ENCODE results near the gene ZCCHC14. TPM values are rescaled to one million over a fixed set of nuclear protein-coding genes. Genes with fewer than 3 reads are reported as not detected.
"Not testable (repeated sequence)": the region's sequence is repeated elsewhere in the genome, so short reads cannot be mapped to it uniquely, and the experiment has no call there.

The ZCCHC14 gene
- total RNA-seq, 2 experiments from 2014 or later = 12.4 to 13.9 TPM

DNA sequence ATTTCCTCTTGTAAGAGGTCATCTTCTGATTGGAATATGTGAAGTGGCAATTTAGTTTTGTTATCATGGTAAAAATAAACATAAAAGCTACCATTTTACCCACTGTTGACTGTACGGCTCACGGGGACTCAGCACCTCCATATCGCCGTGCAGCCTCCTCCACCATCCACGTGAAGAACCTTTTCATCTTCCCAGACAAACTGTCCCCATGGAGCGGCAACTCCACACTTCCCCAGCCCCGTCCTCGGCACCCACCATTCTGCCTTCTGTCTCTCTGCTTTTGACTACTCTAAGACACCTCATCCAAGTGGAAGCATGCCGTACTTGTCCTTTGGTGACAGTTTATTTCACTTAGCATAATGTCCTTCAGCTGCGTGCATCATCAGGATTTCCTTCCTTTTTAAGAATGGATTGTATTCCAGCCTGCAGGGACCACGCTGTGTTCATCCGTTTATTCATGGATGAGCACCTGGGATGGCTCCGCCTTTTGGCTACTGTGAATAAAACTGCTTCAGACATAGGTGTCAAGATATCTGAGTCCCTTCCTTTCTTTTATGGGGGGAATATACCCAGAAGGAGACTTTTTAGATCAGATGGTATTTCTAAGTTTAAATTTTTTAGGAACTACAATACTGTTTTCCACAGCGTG is 123.6 kb downstream of the ZCCHC14 start:
- DNase-seq = no peak
- CTCF ChIA-PET = interaction anchor here (1.0 kb wide), 1 partner anchor 72 kb away, joined by 3 read pairs; no protein-coding TSS in a partner anchor
- no peak overlapping the region for H3K27ac Mint-ChIP-seq
- H3K4me3 Mint-ChIP-seq = no peak overlapping the region
- peaks cover 11% of the 10 kb centered on the region for H3K36me3 Mint-ChIP-seq (ENCODE audit: low read depth)
- no peaks in the 10 kb centered on the region for H3K27me3 Mint-ChIP-seq (ENCODE audit: low read depth)
- H3K9me3 Mint-ChIP-seq = no peaks in the 10 kb centered on the region
- intact Hi-C loops (cut with micrococcal nuclease) = no loop called here
- peaks cover 51% of the 10 kb centered on the region for H3K4me1 Mint-ChIP-seq (ENCODE audit: low read depth)

DNA sequence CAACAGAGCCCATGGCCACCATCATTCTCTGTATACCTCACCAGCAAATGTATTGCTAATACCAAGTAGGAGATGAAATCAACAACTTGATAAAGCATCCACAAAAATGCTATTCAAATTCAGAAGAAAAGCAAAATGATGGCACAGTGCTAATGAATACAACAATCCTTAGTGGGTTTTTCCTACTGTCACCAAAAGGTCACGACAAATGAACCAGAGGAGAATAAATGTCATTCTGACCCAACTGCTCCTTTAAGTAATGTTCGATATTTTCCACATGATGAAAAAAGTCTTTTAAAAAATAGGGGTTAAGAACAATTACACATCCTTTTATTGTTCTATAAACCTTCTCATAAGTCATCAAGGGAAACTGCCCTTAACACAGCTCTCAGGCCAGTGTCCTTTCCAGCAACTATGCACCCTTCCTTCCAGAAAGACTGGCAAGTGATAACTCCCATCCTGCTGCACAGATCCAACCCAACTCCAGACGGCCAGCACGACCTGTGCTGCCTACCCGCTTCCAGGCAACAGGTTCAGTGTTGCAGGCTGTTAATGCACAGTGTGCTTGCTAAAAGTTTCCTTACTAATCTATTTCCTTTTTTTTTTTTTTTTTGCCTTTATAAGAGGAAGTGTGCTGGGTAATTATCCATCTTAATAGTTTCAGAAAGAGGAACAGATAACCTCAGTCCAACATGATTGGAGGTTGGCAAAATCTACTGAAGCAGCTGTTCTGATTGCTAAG is 124.6 kb downstream of the ZCCHC14 start:
- Mint-ChIP-seq H3K27me3 (ENCODE audit: low read depth) (no peaks in the 10 kb centered on the region), H3K9me3 (no peaks in the 10 kb centered on the region), H3K4me3 (no peak overlapping the region), H3K27ac (no peak overlapping the region), H3K36me3 (ENCODE audit: low read depth) (peaks cover 8% of the 10 kb centered on the region), H3K4me1 (ENCODE audit: low read depth) (peaks cover 50% of the 10 kb centered on the region)
- intact Hi-C loops (cut with micrococcal nuclease) = no loop called here
- CTCF ChIA-PET = no interaction called here
- no peak for DNase-seq

DNA sequence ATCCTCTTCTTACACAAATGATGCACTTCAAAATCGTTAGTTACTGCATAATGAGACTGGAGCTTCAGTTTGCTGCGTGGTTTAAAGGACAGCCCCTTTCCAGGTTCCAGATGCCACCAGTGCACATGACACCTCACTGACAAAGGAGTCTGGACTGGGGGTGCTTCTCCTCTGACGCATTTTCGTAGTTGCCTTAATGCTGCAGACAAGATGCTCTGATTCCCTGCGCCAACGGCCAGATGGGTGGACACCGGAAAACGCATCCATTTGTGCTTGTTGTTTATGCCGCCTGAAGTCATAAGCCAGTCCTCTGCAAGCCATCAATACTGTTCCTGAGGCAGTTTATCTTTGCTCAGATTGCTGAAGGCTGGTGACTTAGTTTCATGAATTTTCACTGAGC is 125.3 kb downstream of the ZCCHC14 start:
- CTCF ChIA-PET = no interaction called here
- peaks cover 8% of the 10 kb centered on the region for H3K36me3 Mint-ChIP-seq (ENCODE audit: low read depth)
- no peak for DNase-seq
- intact Hi-C loops (cut with micrococcal nuclease) = no loop called here
- no peak overlapping the region for H3K27ac Mint-ChIP-seq
- peaks cover 50% of the 10 kb centered on the region for H3K4me1 Mint-ChIP-seq (ENCODE audit: low read depth)
- no peaks in the 10 kb centered on the region for H3K9me3 Mint-ChIP-seq
- H3K4me3 Mint-ChIP-seq = no peak overlapping the region
- no peaks in the 10 kb centered on the region for H3K27me3 Mint-ChIP-seq (ENCODE audit: low read depth)

DNA sequence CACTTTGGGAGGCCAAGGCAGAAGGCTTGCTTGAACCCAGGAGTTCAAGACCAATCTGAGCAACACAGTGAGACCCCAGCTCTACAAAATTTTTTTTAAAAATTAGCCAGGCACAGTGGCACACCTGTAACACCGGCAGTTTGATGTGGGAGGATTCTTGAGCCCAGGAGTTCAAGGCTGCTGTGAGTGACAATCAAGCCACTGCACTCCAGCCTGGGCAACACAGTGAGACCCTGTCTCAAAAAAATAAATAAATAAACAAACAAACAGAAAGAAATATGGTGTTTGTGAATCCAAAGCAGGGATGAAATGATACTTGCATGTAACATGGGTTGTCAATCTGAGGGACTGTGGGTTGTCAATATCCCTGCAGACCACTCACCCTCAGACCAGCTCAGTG is 125.9 kb downstream of the ZCCHC14 start:
- Mint-ChIP-seq H3K36me3 (ENCODE audit: low read depth) (peaks cover 8% of the 10 kb centered on the region), H3K9me3 (no peaks in the 10 kb centered on the region), H3K27ac (no peak overlapping the region), H3K4me1 (ENCODE audit: low read depth) (peaks cover 47% of the 10 kb centered on the region), H3K4me3 (no peak overlapping the region), H3K27me3 (ENCODE audit: low read depth) (no peaks in the 10 kb centered on the region)
- intact Hi-C loops (cut with micrococcal nuclease) = no loop called here
- CTCF ChIA-PET = no interaction called here
- no peak for DNase-seq

DNA sequence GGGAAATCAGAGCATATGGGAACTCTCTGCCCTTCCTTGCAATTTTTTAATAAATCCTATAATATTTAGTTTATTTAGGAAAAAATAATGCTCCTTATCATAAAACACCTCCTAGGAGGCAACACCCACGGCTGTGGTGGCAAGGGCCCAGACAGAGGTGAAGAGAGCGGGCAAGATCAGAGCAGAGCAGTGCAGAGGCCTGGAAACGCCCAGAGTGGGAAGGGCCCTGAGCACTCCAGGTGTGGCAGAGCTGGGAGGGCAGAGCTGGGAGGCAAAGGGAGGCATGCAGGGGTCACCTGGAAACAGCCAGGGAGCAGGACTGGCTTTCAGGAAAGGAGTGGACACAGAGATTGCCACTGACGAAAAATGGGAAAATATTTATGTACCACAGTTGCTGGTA is 126.5 kb downstream of the ZCCHC14 start:
- H3K27ac Mint-ChIP-seq = no peak overlapping the region
- CTCF ChIA-PET = interaction anchor here (0.5 kb wide), 1 partner anchor 34 kb away, joined by 4 read pairs; no protein-coding TSS in a partner anchor
- H3K9me3 Mint-ChIP-seq = no peaks in the 10 kb centered on the region
- H3K4me1 Mint-ChIP-seq (ENCODE audit: low read depth) = peaks cover 41% of the 10 kb centered on the region
- H3K36me3 Mint-ChIP-seq (ENCODE audit: low read depth) = peaks cover 8% of the 10 kb centered on the region
- no peak for DNase-seq
- no peak overlapping the region for H3K4me3 Mint-ChIP-seq
- no peaks in the 10 kb centered on the region for H3K27me3 Mint-ChIP-seq (ENCODE audit: low read depth)
- intact Hi-C loops (cut with micrococcal nuclease) = no loop called here

DNA sequence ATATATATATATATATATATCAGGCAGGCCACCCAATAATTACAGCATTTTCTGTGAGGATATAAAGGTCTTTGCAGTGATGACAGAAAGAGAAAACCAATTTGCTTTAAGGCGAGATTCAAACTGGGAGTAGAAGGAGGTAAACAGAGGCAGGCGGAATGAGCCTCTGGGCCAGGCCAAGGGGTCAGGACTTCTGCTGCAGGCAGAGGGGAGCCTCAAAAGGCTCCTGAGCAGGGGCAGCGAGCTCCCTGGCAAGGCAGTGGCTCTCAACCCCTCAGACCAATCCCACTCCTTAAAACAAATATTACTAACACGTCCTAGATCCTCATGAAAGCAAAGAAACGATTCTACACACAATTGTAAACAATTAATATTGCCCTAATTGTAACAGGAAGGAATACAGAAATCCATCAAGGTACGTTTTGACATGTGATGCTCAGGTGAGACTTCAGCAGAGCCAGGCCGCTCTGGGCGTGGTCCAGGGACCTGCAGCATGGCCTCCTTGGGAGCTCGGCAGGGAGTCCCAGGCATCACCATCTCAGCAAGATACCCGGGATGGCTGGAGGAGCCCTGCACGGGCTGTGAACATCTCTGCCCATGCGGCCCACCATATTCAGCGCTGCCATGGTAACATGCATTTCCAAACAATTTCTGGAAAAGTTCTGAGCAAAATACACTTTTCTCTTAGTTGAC is 127.7 kb downstream of the ZCCHC14 start:
- DNase-seq = no peak
- CTCF ChIA-PET = no interaction called here
- H3K9me3 Mint-ChIP-seq = no peaks in the 10 kb centered on the region
- H3K27ac Mint-ChIP-seq = no peak overlapping the region
- H3K4me3 Mint-ChIP-seq = no peak overlapping the region
- H3K27me3 Mint-ChIP-seq (ENCODE audit: low read depth) = no peaks in the 10 kb centered on the region
- intact Hi-C loops (cut with micrococcal nuclease) = no loop called here
- H3K36me3 Mint-ChIP-seq (ENCODE audit: low read depth) = peaks cover 8% of the 10 kb centered on the region
- peaks cover 44% of the 10 kb centered on the region for H3K4me1 Mint-ChIP-seq (ENCODE audit: low read depth)

DNA sequence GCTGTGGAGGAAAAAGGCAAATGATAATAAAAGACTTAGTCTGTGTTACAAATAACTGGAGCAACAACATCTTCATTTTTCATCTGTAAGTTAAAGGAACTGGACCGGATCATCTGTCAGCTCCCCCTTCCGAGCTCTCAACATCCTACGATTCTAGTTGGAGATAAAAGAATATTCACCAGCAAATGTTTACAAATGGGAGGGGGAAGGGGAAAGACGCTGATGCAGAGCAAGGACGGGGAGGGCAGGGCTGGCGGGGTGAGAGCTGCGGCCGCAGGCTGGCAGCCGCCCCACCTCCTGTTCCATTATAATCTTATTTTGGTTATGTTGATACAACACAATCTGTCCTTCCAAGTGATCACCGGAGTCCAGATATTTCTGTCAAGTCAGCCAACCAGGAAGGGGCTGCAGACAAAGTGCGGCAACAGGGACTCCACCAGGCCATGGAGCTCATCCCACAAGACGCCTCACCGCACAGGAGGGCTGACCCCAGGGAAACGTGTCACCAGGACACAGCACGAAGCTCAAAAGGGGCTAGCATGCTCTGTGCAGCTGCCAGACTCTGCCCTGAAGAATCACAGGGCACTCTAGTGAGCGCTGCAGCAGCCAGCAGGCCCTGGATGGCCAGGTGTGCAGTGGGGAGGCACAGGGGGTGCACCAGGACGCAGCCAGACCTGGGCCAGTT is 128.9 kb downstream of the ZCCHC14 start:
- Mint-ChIP-seq H3K36me3 (ENCODE audit: low read depth) (peaks cover 13% of the 10 kb centered on the region), H3K4me3 (no peak overlapping the region), H3K4me1 (ENCODE audit: low read depth) (peaks cover 41% of the 10 kb centered on the region), H3K27me3 (ENCODE audit: low read depth) (no peaks in the 10 kb centered on the region), H3K27ac (no peak overlapping the region), H3K9me3 (no peaks in the 10 kb centered on the region)
- DNase-seq = no peak
- CTCF ChIA-PET = no interaction called here
- intact Hi-C loops (cut with micrococcal nuclease) = no loop called here

DNA sequence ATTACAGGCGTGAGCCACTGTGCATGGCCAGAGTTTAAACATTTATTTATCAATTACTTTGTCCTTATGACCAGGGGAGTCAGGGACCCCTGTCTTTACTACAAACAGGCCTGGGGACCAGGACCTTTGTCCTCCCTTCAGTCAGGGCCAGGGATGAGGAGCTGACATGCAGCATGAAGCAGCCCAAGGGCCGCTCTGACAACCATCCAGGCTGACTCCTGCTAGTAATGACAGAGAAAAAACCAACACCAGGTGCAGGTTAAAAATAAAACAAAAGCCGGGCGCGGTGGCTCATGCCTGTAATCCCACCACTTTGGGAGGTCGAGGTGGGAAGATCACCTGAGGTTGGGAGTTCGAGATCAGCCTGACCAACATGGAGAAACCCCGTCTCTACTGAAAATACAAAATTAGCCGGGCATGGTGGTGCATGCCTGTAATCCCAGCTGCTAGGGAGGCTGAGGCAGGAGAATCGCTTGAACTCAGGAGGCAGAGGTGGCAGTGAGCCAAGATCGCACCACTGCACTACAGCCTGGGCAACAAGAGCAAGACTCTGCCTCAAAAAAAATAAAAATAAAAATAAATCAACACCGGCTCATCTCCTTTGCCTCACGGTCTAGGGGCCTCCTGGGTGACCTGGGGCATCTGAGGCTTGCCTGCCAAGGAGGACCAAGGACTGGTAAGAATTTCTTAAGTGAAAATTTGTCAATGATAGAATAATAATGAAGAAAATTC is 129.8 kb downstream of the ZCCHC14 start:
- H3K27me3 Mint-ChIP-seq (ENCODE audit: low read depth); H3K27ac Mint-ChIP-seq; intact Hi-C loops (cut with micrococcal nuclease); DNase-seq; H3K4me3 Mint-ChIP-seq; CTCF ChIA-PET; H3K9me3 Mint-ChIP-seq: not testable (repeated sequence)
- H3K36me3 Mint-ChIP-seq (ENCODE audit: low read depth) = peaks cover 16% of the 10 kb centered on the region
- H3K4me1 Mint-ChIP-seq (ENCODE audit: low read depth) = peaks cover 32% of the 10 kb centered on the region

DNA sequence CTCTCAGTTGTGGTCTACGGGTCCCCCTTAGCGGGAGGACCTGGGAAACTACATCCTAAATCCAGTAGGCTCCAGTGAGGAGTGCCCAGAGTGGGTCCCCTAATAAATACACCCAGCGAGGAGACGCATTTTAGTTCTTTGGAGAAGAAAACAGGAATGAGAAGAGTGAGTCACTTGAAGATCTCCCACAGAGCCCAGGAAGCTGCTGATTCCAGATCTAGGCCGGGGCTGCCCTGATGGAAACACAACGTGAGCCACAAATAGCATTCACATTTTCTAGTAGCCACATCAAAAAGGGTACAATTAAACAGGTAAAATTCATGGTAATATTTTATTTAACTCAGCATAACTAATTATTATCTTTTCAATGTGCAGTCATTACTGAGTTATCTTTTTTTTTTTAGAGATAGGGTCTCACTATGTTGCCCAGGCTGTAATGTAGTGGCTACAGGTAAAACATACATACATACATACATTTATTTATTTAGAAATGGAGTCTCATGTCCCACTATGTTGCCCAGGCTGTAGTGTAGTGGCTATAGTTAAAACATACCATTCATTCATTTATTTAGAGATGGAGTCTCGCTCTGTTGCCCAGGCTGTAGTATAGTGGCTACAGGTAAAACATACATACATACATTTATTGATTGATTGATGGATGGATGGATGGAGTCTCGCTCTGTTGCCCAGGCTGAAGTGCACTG is 130.8 kb downstream of the ZCCHC14 start:
- intact Hi-C loops (cut with micrococcal nuclease) = no loop called here

DNA sequence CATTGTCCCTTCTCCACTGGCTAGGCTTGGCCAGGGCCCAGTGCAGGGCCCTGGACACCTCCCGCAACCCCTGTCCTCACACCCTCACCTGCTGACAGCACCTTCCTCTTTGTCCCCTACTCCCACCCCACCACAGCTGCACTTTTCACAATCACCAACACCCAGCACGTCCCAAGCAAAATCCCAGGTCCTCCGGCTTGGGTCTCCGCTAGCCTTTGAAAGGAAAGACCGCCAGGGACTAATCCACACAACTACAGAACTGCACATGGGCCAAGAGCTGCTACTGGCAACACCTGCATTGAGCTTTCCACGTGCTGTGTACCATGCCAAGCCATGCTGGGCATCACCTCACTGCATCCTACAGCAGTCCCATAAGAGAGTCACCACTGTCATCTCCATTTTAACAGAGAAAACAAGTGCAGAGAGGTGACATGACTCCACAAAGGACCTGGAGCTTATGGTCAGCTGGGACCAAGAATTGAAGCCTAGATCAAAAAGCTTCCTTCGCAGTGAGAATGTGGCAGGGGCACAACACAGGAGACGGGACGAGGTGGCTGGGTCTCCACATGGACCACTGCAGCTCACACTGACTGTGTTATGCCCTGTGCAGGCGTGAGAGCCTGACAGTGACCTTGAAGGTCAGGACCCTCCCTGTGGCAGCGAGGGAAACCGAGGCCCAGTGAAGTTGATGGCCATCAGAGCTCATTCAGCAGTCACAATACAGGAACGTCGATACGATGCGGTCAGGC is 131.8 kb downstream of the ZCCHC14 start:
- CTCF ChIA-PET = no interaction called here
- Mint-ChIP-seq H3K27ac (no peak overlapping the region), H3K27me3 (ENCODE audit: low read depth) (no peaks in the 10 kb centered on the region), H3K36me3 (ENCODE audit: low read depth) (peaks cover 15% of the 10 kb centered on the region), H3K4me1 (ENCODE audit: low read depth) (peaks cover 23% of the 10 kb centered on the region), H3K9me3 (no peaks in the 10 kb centered on the region), H3K4me3 (no peak overlapping the region)
- DNase-seq = no peak
- intact Hi-C loops (cut with micrococcal nuclease) = no loop called here

More for the DNA sequence above, 130.8 kb downstream of the ZCCHC14 start:
- Mint-ChIP-seq H3K27me3 (ENCODE audit: low read depth) (no peaks in the 10 kb centered on the region), H3K36me3 (ENCODE audit: low read depth) (peaks cover 15% of the 10 kb centered on the region), H3K4me1 (ENCODE audit: low read depth) (peaks cover 26% of the 10 kb centered on the region), H3K27ac (no peak overlapping the region), H3K9me3 (no peaks in the 10 kb centered on the region), H3K4me3 (no peak overlapping the region)
- DNase-seq = no peak
- CTCF ChIA-PET = no interaction called here

DNA sequence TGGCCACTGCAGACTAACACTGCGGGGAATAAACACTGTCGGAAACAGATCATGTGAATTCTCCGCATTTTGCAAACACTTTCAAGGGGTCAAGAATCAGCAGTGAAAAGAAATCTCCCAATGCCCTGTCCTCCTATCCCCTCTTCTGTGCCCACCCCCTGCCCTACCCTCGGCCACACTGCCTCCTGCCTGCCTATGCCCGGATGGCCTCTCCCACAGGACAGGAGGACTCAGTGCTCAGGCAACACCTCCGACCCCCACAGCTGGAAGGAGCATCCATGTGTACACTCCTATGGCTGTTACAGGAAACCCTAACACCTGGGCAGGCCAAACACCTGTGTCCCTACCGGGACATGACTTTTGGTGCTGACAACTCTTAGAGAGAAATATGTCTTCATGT is 133.7 kb downstream of the ZCCHC14 start:
- Mint-ChIP-seq H3K4me3 (no peak overlapping the region), H3K4me1 (ENCODE audit: low read depth) (peaks cover 9% of the 10 kb centered on the region), H3K9me3 (no peaks in the 10 kb centered on the region), H3K27me3 (ENCODE audit: low read depth) (no peaks in the 10 kb centered on the region), H3K27ac (no peak overlapping the region), H3K36me3 (ENCODE audit: low read depth) (peaks cover 13% of the 10 kb centered on the region)
- no peak for DNase-seq
- CTCF ChIA-PET = no interaction called here
- intact Hi-C loops (cut with micrococcal nuclease) = no loop called here

Data from activated naive CD4-positive, alpha-beta T cell treated with anti-CD3 and anti-CD28 coated beads for 36 hours (primary cell).